Neural cell (in vitro differentiated cells): Measurements from ENCODE around the gene PLXDC2.

Experiments
- CTCF ChIP-seq: fragments of 450-650 bp; IDR thresholded peaks from 2 replicates; pipeline ENCODE4 v1.5.1; 2014; ENCODE audit warnings: antibody characterized with exemption, mild to moderate bottlenecking, moderate library complexity; ENCODE audit not compliant: poor library complexity, severe bottlenecking
- EP300 ChIP-seq: fragments of 450-650 bp; conservative IDR thresholded peaks from 2 replicates; pipeline ENCODE4 v1.6.1; 2014; ENCODE audit warnings: antibody characterized with exemption, mild to moderate bottlenecking, moderate library complexity; ENCODE audit not compliant: poor library complexity, severe bottlenecking
- EZH2 ChIP-seq: fragments of 200-600, 300-800 bp; shearing (Covaris generic), sonication (generic); IDR thresholded peaks from 2 replicates; pipeline ENCODE4 v1.6.1; 2014; ENCODE audit warnings: antibody characterized with exemption, low read length, borderline replicate concordance, mild to moderate bottlenecking; ENCODE audit not compliant: insufficient read depth, poor library complexity, severe bottlenecking
- MXI1 ChIP-seq: fragments of 450-650 bp; conservative IDR thresholded peaks from 2 replicates; pipeline ENCODE4 v1.6.1; 2014; ENCODE audit warnings: antibody characterized with exemption, mild to moderate bottlenecking; ENCODE audit not compliant: poor library complexity, severe bottlenecking
- POLR2AphosphoS5 ChIP-seq: IDR thresholded peaks from 2 replicates; pipeline ENCODE4 v1.6.1; 2012
- RAD21 ChIP-seq: fragments of 450-650 bp; conservative IDR thresholded peaks from 2 replicates; pipeline ENCODE4 v1.6.1; 2014; ENCODE audit warnings: antibody characterized with exemption, mild to moderate bottlenecking, moderate library complexity
- REST ChIP-seq: IDR thresholded peaks from 2 replicates; pipeline ENCODE4 v1.6.1; 2012; ENCODE audit warnings: borderline replicate concordance
- TAF1 ChIP-seq: IDR thresholded peaks from 2 replicates; pipeline ENCODE4 v1.6.1; 2012; ENCODE audit warnings: low read depth

DNA sequence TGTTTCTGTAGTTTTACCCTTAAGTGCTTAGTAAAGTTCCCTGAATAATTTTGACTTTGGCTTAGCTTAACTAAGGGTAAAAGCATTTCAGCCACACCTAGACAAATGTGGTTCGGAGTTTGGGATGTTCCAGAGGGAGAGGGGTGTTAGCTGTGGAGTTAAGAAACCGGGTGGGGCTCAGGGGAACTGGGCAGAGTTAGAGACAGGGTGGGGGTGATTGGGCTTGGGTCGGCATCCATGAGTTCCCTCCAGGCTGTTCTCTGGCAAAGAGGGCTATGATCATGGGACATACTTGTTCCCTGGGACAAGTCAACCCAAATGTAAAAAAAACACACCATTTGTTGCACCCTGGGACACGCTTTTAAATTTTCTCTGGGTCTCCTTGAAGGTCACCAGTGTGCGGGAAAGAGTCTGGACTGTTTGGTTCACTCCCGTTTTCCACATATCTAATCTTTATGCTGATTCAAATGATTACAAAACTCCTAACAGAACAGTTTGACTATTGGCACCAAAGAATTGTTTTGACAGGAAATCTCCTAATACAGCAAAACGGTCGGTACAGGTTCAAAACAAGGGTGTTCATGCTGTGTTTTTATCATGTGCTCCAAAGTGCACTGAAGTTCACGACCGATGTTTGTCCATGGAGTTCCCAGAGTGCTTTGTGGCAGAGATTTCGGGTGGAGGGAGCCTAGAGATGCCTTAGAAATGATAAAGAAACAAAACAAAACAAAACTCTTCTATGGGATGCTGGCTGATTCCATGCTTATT is 56.5 kb downstream of the PLXDC2 start:
- no peak for TF ChIP-seq CTCF
- no peak for TF ChIP-seq EZH2
- TF ChIP-seq POLR2AphosphoS5: no peak
- TF ChIP-seq TAF1: no peak
- no peak for TF ChIP-seq RAD21
- TF ChIP-seq EP300: no peak
- TF ChIP-seq MXI1: no peak
- no peak for TF ChIP-seq REST
